K562 treated with DMSO at 1 percent for 4 hours (cell line): Measurements from ENCODE around the gene LRWD1. TPM values are rescaled to one million over a fixed set of nuclear protein-coding genes. Genes with fewer than 3 reads are reported as not detected.

Source experiments
- total RNA-seq: library from RNA; unstranded; fragments of 300-600 nt; gene quantifications from 2 replicates; pipeline ENCODE4 v1.2.3, GENCODE V29; 2022; ENCODE audit not compliant: insufficient read depth

Gene LRWD1
- 48.7 and 58.7 TPM in 2 replicates for total RNA-seq

GRCh38 chr7:102464577-102465280, at the start of gene LRWD1, which contains the start of gene ALKBH4:
Gene LRWD1, plus strand, starts transcription at chr7:102464984. Its CDS starts 97 bp downstream, at chr7:102465081.
Gene ALKBH4, minus strand, starts transcription at chr7:102464863. Its CDS starts 27 bp downstream, at chr7:102464836.

GRCh38 chr7:102433219-102434038, 31.4 kb upstream of the LRWD1 start, which contains the start of gene ORAI2:
Gene ORAI2, plus strand, starts transcription at chr7:102433575. Its CDS starts 5,382 bp downstream, at chr7:102438957.

GRCh38 chr7:102478314-102479208, 13.8 kb downstream of the LRWD1 start, which contains the start of gene POLR2J:
Gene POLR2J, minus strand, starts transcription at chr7:102478922. Its CDS starts 62 bp downstream, at chr7:102478860.

GRCh38 chr7:102517550-102518147, 52.9 kb downstream of the LRWD1 start, which contains the start of gene RASA4B:
Gene RASA4B, minus strand, starts transcription at chr7:102517777. Its CDS starts 67 bp downstream, at chr7:102517710.

Other genes with a start within 250 kb of the LRWD1 start
- gene SH2B2, start 178.1 kb upstream of the LRWD1 start, total RNA-seq: 1.3 and 2.0 TPM in 2 replicates
- gene SPDYE6, start 108.5 kb upstream of the LRWD1 start, total RNA-seq: not detected in 2 replicates
- 26.0 and 27.3 TPM in 2 replicates for gene PRKRIP1, start 68.6 kb upstream of the LRWD1 start, total RNA-seq
- gene ORAI2, start 31.4 kb upstream of the LRWD1 start, total RNA-seq: 38.7 and 56.0 TPM in 2 replicates
- gene ALKBH4, start 121 bp upstream of the LRWD1 start, total RNA-seq: 5.9 and 7.2 TPM in 2 replicates
- 130 and 146 TPM in 2 replicates for gene POLR2J, start 13.9 kb downstream of the LRWD1 start, total RNA-seq
- gene RASA4B, start 52.8 kb downstream of the LRWD1 start, total RNA-seq: 4.9 and 13.9 TPM in 2 replicates
- 6.5 and 8.8 TPM in 2 replicates for gene UPK3BL2, start 78.7 kb downstream of the LRWD1 start, total RNA-seq
- 1.0 TPM in 1 of 2 replicates, not detected in the other for gene SPDYE2, start 86.2 kb downstream of the LRWD1 start, total RNA-seq
- 26.0 and 30.4 TPM in 2 replicates for gene POLR2J3, start 107.6 kb downstream of the LRWD1 start, total RNA-seq
- 15.1 and 16.4 TPM in 2 replicates for gene RASA4, start 151.8 kb downstream of the LRWD1 start, total RNA-seq
- 16.1 and 28.4 TPM in 2 replicates for gene UPK3BL1, start 177.8 kb downstream of the LRWD1 start, total RNA-seq
- 1.0 TPM in 1 of 2 replicates, not detected in the other for gene SPDYE2B, start 185.3 kb downstream of the LRWD1 start, total RNA-seq
- 0.73 TPM in 1 of 2 replicates, not detected in the other for gene POLR2J2, start 206.7 kb downstream of the LRWD1 start, total RNA-seq